ENCODE data around the gene RAPGEF5. TPM values are rescaled to one million over a fixed set of nuclear protein-coding genes. Genes with fewer than 3 reads are reported as not detected.

RAPGEF5 gene
- total RNA-seq, 3 donors from 2014 or later, result 0.21 to 1.3 (median 0.56) TPM

GRCh38 chr7:22320416-22320815, 36.5 kb downstream of the RAPGEF5 start:
- H3K4me3 Mint-ChIP-seq, result no peak overlapping the region
- H3K27me3 Mint-ChIP-seq (ENCODE audit: low read depth), result no peaks in the 10 kb centered on the region
- no peaks in the 10 kb centered on the region for H3K9me3 Mint-ChIP-seq
- DNase-seq (no peak), ATAC-seq (no peak)
- no peaks in the 10 kb centered on the region for H3K36me3 Mint-ChIP-seq (ENCODE audit: insufficient read depth)
- H3K4me1 Mint-ChIP-seq (ENCODE audit: low read depth), result no peaks in the 10 kb centered on the region

- no peaks in the 10 kb centered on the region for H3K4me1 Mint-ChIP-seq (ENCODE audit: low read depth)
- H3K36me3 Mint-ChIP-seq (ENCODE audit: insufficient read depth), result no peaks in the 10 kb centered on the region
- H3K4me3 Mint-ChIP-seq, result no peak overlapping the region
- H3K27me3 Mint-ChIP-seq (ENCODE audit: low read depth), result no peaks in the 10 kb centered on the region
- no peak for DNase-seq
- H3K9me3 Mint-ChIP-seq, result no peaks in the 10 kb centered on the region
- ATAC-seq, result no peak
Measured at GRCh38 chr7:22319424-22320403, 37.2 kb downstream of the RAPGEF5 start.

GRCh38 chr7:22318376-22318775, 38.6 kb downstream of the RAPGEF5 start:
- Mint-ChIP-seq H3K4me3 (no peak overlapping the region), H3K9me3 (no peaks in the 10 kb centered on the region)

GRCh38 chr7:22317632-22318031, 39.3 kb downstream of the RAPGEF5 start:
- Mint-ChIP-seq H3K27me3 (ENCODE audit: low read depth) (peaks cover 3% of the 10 kb centered on the region), H3K36me3 (ENCODE audit: insufficient read depth) (no peaks in the 10 kb centered on the region), H3K4me1 (ENCODE audit: low read depth) (no peaks in the 10 kb centered on the region), H3K4me3 (no peak overlapping the region), H3K9me3 (no peaks in the 10 kb centered on the region)
- DNase-seq, result no peak
- ATAC-seq, result no peak

More at GRCh38 chr7:22318376-22318775, 38.6 kb downstream of the RAPGEF5 start:
- Mint-ChIP-seq H3K27me3 (ENCODE audit: low read depth) (peaks cover 3% of the 10 kb centered on the region), H3K36me3 (ENCODE audit: insufficient read depth) (no peaks in the 10 kb centered on the region), H3K4me1 (ENCODE audit: low read depth) (no peaks in the 10 kb centered on the region)
- DNase-seq, result no peak
- no peak for ATAC-seq

- Mint-ChIP-seq H3K9me3 (no peaks in the 10 kb centered on the region), H3K4me1 (ENCODE audit: low read depth) (no peaks in the 10 kb centered on the region), H3K27me3 (ENCODE audit: low read depth) (peaks cover 3% of the 10 kb centered on the region), H3K4me3 (no peak overlapping the region), H3K36me3 (ENCODE audit: insufficient read depth) (no peaks in the 10 kb centered on the region)
- no peak for DNase-seq
- ATAC-seq, result no peak
Measured at GRCh38 chr7:22316914-22317313, 40.0 kb downstream of the RAPGEF5 start.

GRCh38 chr7:22307816-22308215, 49.1 kb downstream of the RAPGEF5 start:
- no peaks in the 10 kb centered on the region for H3K4me1 Mint-ChIP-seq (ENCODE audit: low read depth)
- H3K36me3 Mint-ChIP-seq (ENCODE audit: insufficient read depth), result no peaks in the 10 kb centered on the region
- ATAC-seq (no peak), DNase-seq (no peak)
- H3K9me3 Mint-ChIP-seq, result no peaks in the 10 kb centered on the region
- no peak overlapping the region for H3K4me3 Mint-ChIP-seq
- H3K27me3 Mint-ChIP-seq (ENCODE audit: low read depth), result peaks cover 5% of the 10 kb centered on the region

GRCh38 chr7:22305706-22306105, 51.2 kb downstream of the RAPGEF5 start:
- Mint-ChIP-seq H3K36me3 (ENCODE audit: insufficient read depth) (no peaks in the 10 kb centered on the region), H3K4me3 (no peak overlapping the region), H3K9me3 (no peaks in the 10 kb centered on the region), H3K27me3 (ENCODE audit: low read depth) (peaks cover 3% of the 10 kb centered on the region), H3K4me1 (ENCODE audit: low read depth) (no peaks in the 10 kb centered on the region)
- ATAC-seq (no peak), DNase-seq (no peak)

GRCh38 chr7:22302951-22303423, 54.0 kb downstream of the RAPGEF5 start:
- no peak overlapping the region for H3K4me3 Mint-ChIP-seq
- peaks cover 8% of the 10 kb centered on the region for H3K27me3 Mint-ChIP-seq (ENCODE audit: low read depth)
- H3K9me3 Mint-ChIP-seq, result no peaks in the 10 kb centered on the region
- H3K4me1 Mint-ChIP-seq (ENCODE audit: low read depth), result no peaks in the 10 kb centered on the region
- no peak for DNase-seq
- no peaks in the 10 kb centered on the region for H3K36me3 Mint-ChIP-seq (ENCODE audit: insufficient read depth)
- no peak for ATAC-seq

- no peak for ATAC-seq
- no peaks in the 10 kb centered on the region for H3K9me3 Mint-ChIP-seq
- no peaks in the 10 kb centered on the region for H3K36me3 Mint-ChIP-seq (ENCODE audit: insufficient read depth)
- no peak for DNase-seq
- peaks cover 8% of the 10 kb centered on the region for H3K27me3 Mint-ChIP-seq (ENCODE audit: low read depth)
- H3K4me3 Mint-ChIP-seq, result no peak overlapping the region
- no peaks in the 10 kb centered on the region for H3K4me1 Mint-ChIP-seq (ENCODE audit: low read depth)
Measured at GRCh38 chr7:22302193-22302592, 54.8 kb downstream of the RAPGEF5 start.

GRCh38 chr7:22301790-22302189, 55.2 kb downstream of the RAPGEF5 start:
- Mint-ChIP-seq H3K9me3 (no peaks in the 10 kb centered on the region), H3K36me3 (ENCODE audit: insufficient read depth) (no peaks in the 10 kb centered on the region), H3K27me3 (ENCODE audit: low read depth) (peaks cover 8% of the 10 kb centered on the region), H3K4me3 (no peak overlapping the region), H3K4me1 (ENCODE audit: low read depth) (no peaks in the 10 kb centered on the region)
- no peak for ATAC-seq
- no peak for DNase-seq

GRCh38 chr7:22300839-22301238, 56.1 kb downstream of the RAPGEF5 start:
- no peaks in the 10 kb centered on the region for H3K9me3 Mint-ChIP-seq
- no peaks in the 10 kb centered on the region for H3K36me3 Mint-ChIP-seq (ENCODE audit: insufficient read depth)
- DNase-seq, result no peak
- H3K27me3 Mint-ChIP-seq (ENCODE audit: low read depth), result peaks cover 5% of the 10 kb centered on the region
- no peak overlapping the region for H3K4me3 Mint-ChIP-seq
- no peaks in the 10 kb centered on the region for H3K4me1 Mint-ChIP-seq (ENCODE audit: low read depth)
- no peak for ATAC-seq

GRCh38 chr7:22296916-22297315, 60.0 kb downstream of the RAPGEF5 start:
- DNase-seq (no peak), ATAC-seq (no peak)
- Mint-ChIP-seq H3K9me3 (no peaks in the 10 kb centered on the region), H3K27me3 (ENCODE audit: low read depth) (peaks cover 5% of the 10 kb centered on the region), H3K4me1 (ENCODE audit: low read depth) (no peaks in the 10 kb centered on the region), H3K36me3 (ENCODE audit: insufficient read depth) (no peaks in the 10 kb centered on the region), H3K4me3 (no peak overlapping the region)

GRCh38 chr7:22296265-22296566, 60.7 kb downstream of the RAPGEF5 start:
- no peaks in the 10 kb centered on the region for H3K9me3 Mint-ChIP-seq
- ATAC-seq (no peak), DNase-seq (no peak)
- H3K27me3 Mint-ChIP-seq (ENCODE audit: low read depth), result peaks cover 5% of the 10 kb centered on the region
- no peaks in the 10 kb centered on the region for H3K4me1 Mint-ChIP-seq (ENCODE audit: low read depth)
- H3K36me3 Mint-ChIP-seq (ENCODE audit: insufficient read depth), result no peaks in the 10 kb centered on the region
- no peak overlapping the region for H3K4me3 Mint-ChIP-seq

GRCh38 chr7:22295402-22296264, 61.3 kb downstream of the RAPGEF5 start:
- no peak for ATAC-seq
- Mint-ChIP-seq H3K4me3 (no peak overlapping the region), H3K36me3 (ENCODE audit: insufficient read depth) (no peaks in the 10 kb centered on the region), H3K27me3 (ENCODE audit: low read depth) (peaks cover 5% of the 10 kb centered on the region), H3K9me3 (no peaks in the 10 kb centered on the region), H3K4me1 (ENCODE audit: low read depth) (no peaks in the 10 kb centered on the region)
- DNase-seq, result no peak
